Astrocyte (in vitro differentiated cells and primary cell): ENCODE data around the gene RAB11FIP4. TPM values are rescaled to one million over a fixed set of nuclear protein-coding genes. Genes with fewer than 3 reads are reported as not detected.

ENCODE experiments used
- DNase-seq: peaks from one replicate; pipeline ENCODE4 v3.0.0-alpha.2; 2010; ENCODE audit warnings: low read depth
- FAIRE-seq: peaks from 2 replicates; lab custom pipeline; 2011; peaks lifted over from hg19 to GRCh38; lab: Jason Lieb, UNC
- H2AFZ ChIP-seq: 2 replicates; pipeline ENCODE4 v1.6.0; 2012; ENCODE audit warnings: low read depth, low read length, inconsistent platforms
- H3K27ac ChIP-seq: 2 replicates; pipeline ENCODE4 v1.5.1; 2011; ENCODE audit warnings: low read depth, low read length, inconsistent platforms
- H3K27me3 ChIP-seq: 2 replicates; pipeline ENCODE4 v1.6.0; 2011; ENCODE audit warnings: low read length, inconsistent platforms; ENCODE audit not compliant: insufficient read depth
- H3K36me3 ChIP-seq: 2 replicates; pipeline ENCODE4 v1.5.1; 2011; ENCODE audit warnings: low read length, inconsistent platforms; ENCODE audit not compliant: insufficient read depth
- H3K4me1 ChIP-seq: 2 replicates; pipeline ENCODE4 v1.5.1; 2011; ENCODE audit warnings: low read length, inconsistent platforms; ENCODE audit not compliant: insufficient read depth
- H3K4me2 ChIP-seq: 2 replicates; pipeline ENCODE4 v1.6.0; 2012; ENCODE audit warnings: low read length, inconsistent platforms
- H3K4me3 ChIP-seq: 2 replicates; pipeline ENCODE4 v1.5.1; 2011; ENCODE audit warnings: low read depth, mild to moderate bottlenecking, low read length, inconsistent platforms; ENCODE audit not compliant: insufficient read depth
- H3K79me2 ChIP-seq: 2 replicates; pipeline ENCODE4 v1.6.0; 2012; ENCODE audit warnings: mild to moderate bottlenecking, low read length, inconsistent platforms; ENCODE audit not compliant: insufficient read depth
- H3K9ac ChIP-seq: 2 replicates; pipeline ENCODE4 v1.6.0; 2012; ENCODE audit warnings: mild to moderate bottlenecking, low read length, inconsistent platforms
- H3K9me3 ChIP-seq: 2 replicates; pipeline ENCODE4 v1.5.1; 2012; ENCODE audit warnings: low read depth, mild to moderate bottlenecking, low read length, inconsistent platforms; ENCODE audit not compliant: insufficient read depth
- H4K20me1 ChIP-seq: 2 replicates; pipeline ENCODE4 v1.6.0; 2012; ENCODE audit warnings: low read length, inconsistent platforms; ENCODE audit not compliant: insufficient read depth
- H3K27ac Mint-ChIP-seq: one replicate; pipeline ENCODE4 v1.8.0; 2021; ENCODE audit warnings: mild to moderate bottlenecking, mixed read lengths; ENCODE audit not compliant: unreplicated experiment
- H3K27me3 Mint-ChIP-seq: one replicate; pipeline ENCODE4 v1.8.0; 2021; ENCODE audit warnings: low read depth, mixed read lengths; ENCODE audit not compliant: unreplicated experiment
- H3K36me3 Mint-ChIP-seq: one replicate; pipeline ENCODE4 v1.8.0; 2021; ENCODE audit warnings: low read depth, mixed read lengths; ENCODE audit not compliant: unreplicated experiment
- H3K4me1 Mint-ChIP-seq: one replicate; pipeline ENCODE4 v1.8.0; 2021; ENCODE audit warnings: low read depth, mixed read lengths; ENCODE audit not compliant: unreplicated experiment
- H3K4me3 Mint-ChIP-seq: one replicate; pipeline ENCODE4 v1.8.0; 2021; ENCODE audit warnings: mild to moderate bottlenecking, moderate library complexity, mixed read lengths; ENCODE audit not compliant: unreplicated experiment
- H3K9me3 Mint-ChIP-seq: one replicate; pipeline ENCODE4 v1.8.0; 2021; ENCODE audit warnings: mild to moderate bottlenecking, mixed read lengths; ENCODE audit not compliant: unreplicated experiment
- EZH2 ChIP-seq: IDR thresholded peaks from 2 replicates; pipeline ENCODE4 v1.6.1; 2012; ENCODE audit warnings: mild to moderate bottlenecking, low read length, inconsistent platforms; ENCODE audit not compliant: insufficient read depth
- total RNA-seq: library from RNA; stranded (reverse); gene quantifications from 2 replicates; pipeline ENCODE4 v1.2.1, GENCODE V29; 2021
- TF ChIP-seq, protein P1 (sequence below): IDR thresholded peaks from 2 replicates; pipeline ENCODE4 v1.5.1; 2011; ENCODE audit warnings: low read depth, mild to moderate bottlenecking, inconsistent platforms, low read length, moderate library complexity; ENCODE audit not compliant: insufficient read depth

Gene RAB11FIP4
- total RNA-seq, 1 donor from 2014 or later, result 4.4 TPM

DNA sequence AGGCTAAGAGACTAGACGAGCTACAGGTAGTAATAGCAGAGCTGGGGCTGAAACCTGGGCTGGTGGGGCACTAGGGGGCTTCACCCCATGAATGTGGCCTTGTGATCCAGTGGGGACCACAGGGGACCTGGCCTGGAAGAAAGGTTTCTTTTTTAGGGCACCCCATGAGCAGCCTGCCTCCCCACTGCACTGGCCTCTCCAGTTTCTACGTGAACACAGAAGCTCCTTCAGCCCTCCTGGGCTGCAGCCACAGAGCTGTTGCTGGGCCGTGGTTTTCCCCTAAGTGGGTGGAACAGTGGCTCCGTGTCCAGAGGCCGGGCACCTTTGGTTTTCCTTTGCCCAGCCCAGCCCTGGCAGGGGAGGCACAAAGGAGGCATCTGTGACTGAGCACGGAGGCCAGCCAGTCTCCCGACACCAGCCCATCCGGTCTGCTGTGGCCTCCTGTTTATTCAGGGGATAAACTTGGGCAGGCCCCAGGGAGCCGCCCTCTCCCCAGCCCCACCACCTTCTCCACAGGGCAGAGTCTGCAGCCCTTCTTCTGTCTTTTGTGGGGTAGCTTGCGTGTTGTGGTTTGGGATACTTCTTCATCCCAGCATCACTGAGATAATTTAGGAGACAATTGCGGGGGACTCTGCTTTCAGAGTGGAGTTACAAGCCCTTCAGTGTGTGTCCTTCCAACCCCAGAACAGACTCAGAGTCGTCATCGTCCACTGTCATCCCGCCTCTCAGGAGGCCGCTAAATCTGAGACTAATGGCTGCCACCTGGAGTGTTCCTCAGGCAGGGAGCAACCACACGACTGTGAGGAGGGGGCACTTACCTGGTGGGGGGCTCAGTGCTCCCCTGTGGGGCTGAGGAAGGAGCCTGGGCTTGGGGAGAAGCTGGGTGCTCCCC is 85.3 kb downstream of the RAB11FIP4 start:
- Histone ChIP-seq H3K4me1 (no peaks in the 10 kb centered on the region), H2AFZ (no peak overlapping the region), H3K36me3 (no peaks in the 10 kb centered on the region), H3K4me2 (no peak overlapping the region), H4K20me1 (no peaks in the 10 kb centered on the region), H3K9me3 (no peaks in the 10 kb centered on the region), H3K27me3 (peaks cover 19% of the 10 kb centered on the region), H3K79me2 (no peaks in the 10 kb centered on the region), H3K9ac (no peak overlapping the region), H3K27ac (no peak overlapping the region), H3K4me3 (no peak overlapping the region)
- Mint-ChIP-seq H3K27ac (no peak overlapping the region), H3K9me3 (no peaks in the 10 kb centered on the region), H3K4me1 (no peaks in the 10 kb centered on the region), H3K4me3 (no peak overlapping the region), H3K27me3 (peaks cover 70% of the 10 kb centered on the region), H3K36me3 (peaks cover 1% of the 10 kb centered on the region)
- no peak for TF ChIP-seq EZH2
- TF ChIP-seq, protein P1, sequence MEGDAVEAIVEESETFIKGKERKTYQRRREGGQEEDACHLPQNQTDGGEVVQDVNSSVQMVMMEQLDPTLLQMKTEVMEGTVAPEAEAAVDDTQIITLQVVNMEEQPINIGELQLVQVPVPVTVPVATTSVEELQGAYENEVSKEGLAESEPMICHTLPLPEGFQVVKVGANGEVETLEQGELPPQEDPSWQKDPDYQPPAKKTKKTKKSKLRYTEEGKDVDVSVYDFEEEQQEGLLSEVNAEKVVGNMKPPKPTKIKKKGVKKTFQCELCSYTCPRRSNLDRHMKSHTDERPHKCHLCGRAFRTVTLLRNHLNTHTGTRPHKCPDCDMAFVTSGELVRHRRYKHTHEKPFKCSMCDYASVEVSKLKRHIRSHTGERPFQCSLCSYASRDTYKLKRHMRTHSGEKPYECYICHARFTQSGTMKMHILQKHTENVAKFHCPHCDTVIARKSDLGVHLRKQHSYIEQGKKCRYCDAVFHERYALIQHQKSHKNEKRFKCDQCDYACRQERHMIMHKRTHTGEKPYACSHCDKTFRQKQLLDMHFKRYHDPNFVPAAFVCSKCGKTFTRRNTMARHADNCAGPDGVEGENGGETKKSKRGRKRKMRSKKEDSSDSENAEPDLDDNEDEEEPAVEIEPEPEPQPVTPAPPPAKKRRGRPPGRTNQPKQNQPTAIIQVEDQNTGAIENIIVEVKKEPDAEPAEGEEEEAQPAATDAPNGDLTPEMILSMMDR, result no peak
- FAIRE-seq, result no peak
- no peak for DNase-seq

DNA sequence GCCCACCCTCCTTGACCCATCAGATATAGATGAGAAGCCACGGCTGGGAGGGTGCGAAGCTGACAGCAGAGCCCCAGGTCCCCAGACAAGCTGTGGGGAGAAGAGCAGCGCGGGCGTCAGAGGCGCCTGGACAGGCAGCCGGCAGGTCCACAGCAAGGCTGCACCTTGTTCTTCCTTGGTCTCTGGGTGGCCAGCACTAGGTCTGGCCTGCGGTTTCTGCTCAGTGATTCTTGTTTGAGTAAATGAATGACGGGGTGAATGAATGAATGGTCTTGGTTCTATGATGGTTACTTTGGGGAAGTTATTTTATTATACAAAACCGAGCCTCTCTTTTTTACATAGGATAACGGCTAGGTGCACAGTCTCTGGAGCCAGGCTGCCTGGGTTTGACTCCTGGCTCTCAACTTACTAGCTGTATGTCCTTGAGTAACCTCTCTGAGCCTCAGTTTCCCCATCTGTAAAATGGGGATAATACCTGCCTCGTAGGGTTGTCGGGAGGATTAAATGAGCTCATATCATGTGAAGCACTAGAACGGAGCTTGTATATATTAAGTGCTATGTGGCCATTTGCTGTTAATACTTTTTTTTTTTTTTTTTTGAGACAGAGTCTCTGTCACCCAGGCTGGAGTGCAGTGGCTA is 86.1 kb downstream of the RAB11FIP4 start:
- Histone ChIP-seq H3K27me3 (peaks cover 21% of the 10 kb centered on the region), H2AFZ (no peak overlapping the region), H3K4me3 (no peak overlapping the region), H3K79me2 (no peaks in the 10 kb centered on the region), H4K20me1 (no peaks in the 10 kb centered on the region), H3K9ac (no peak overlapping the region), H3K4me2 (no peak overlapping the region), H3K36me3 (no peaks in the 10 kb centered on the region), H3K4me1 (no peaks in the 10 kb centered on the region), H3K9me3 (no peaks in the 10 kb centered on the region), H3K27ac (no peak overlapping the region)
- H3K27me3 Mint-ChIP-seq, result peaks cover 69% of the 10 kb centered on the region
- TF ChIP-seq EZH2, result no peak
- TF ChIP-seq, protein P1, result no peak
- no peaks in the 10 kb centered on the region for H3K9me3 Mint-ChIP-seq
- peaks cover 1% of the 10 kb centered on the region for H3K36me3 Mint-ChIP-seq
- no peak overlapping the region for H3K27ac Mint-ChIP-seq
- H3K4me1 Mint-ChIP-seq, result no peaks in the 10 kb centered on the region
- no peak for FAIRE-seq
- no peak for DNase-seq
- no peak overlapping the region for H3K4me3 Mint-ChIP-seq
